Thyroid gland (tissue), 4 donors: Measurements from ENCODE around the gene DMRTC1. TPM values are rescaled to one million over a fixed set of nuclear protein-coding genes. Genes with fewer than 3 reads are reported as not detected.
"Not testable (repeated sequence)": the region's sequence is repeated elsewhere in the genome, so short reads cannot be mapped to it uniquely, and the experiment has no call there.

Experiments
- DNase-seq, 2 donors: peaks; one replicate each; pipeline ENCODE4 v3.0.0-alpha.2; 2019
- H3K27ac ChIP-seq, 3 donors: fragments of 200-600 bp; sonication (generic); 1 replicate in 2 of 3; 2 replicates in 1 of 3; pipeline ENCODE4 v1.5.1; 2016 to 2019; ENCODE audit warnings: mild to moderate bottlenecking in 1 of 3, moderate library complexity in 1 of 3
- H3K27me3 ChIP-seq: fragments of 200-600 bp; sonication (generic); one replicate; pipeline ENCODE4 v1.5.1; 2019
- H3K36me3 ChIP-seq, 2 donors: fragments of 200-600 bp; sonication (generic); one replicate each; pipeline ENCODE4 v1.5.1; 2016 to 2019
- H3K4me1 ChIP-seq, 2 donors: fragments of 200-600 bp; sonication (generic); one replicate each; pipeline ENCODE4 v1.5.1; 2017 to 2019
- H3K4me3 ChIP-seq, 3 donors: fragments of 200-600 bp; sonication (generic); replicated peaks in 1 of 3; 1 replicate in 2 of 3; 2 replicates in 1 of 3; pipeline ENCODE4 v1.5.1; 2016; ENCODE audit warnings: mild to moderate bottlenecking in 1 of 3
- H3K9me3 ChIP-seq: fragments of 200-600 bp; sonication (generic); one replicate; pipeline ENCODE4 v1.5.1; 2017
- WGBS, 2 donors: methylation state at CpG; one replicate each; pipeline ENCODE4 v1.1.5; 2017; 5-methylcytosine and 5-hydroxymethylcytosine counted together
- intact Hi-C: fragments of 100-400 bp; cut with DNase I; formaldehyde crosslinking; loops from one replicate; pipeline ENCODE4 v1.15.1; 2023
- total RNA-seq, 4 donors: library from RNA; depleted of rRNA; stranded (reverse); fragments of >200 nt; gene quantifications; one replicate each; pipeline ENCODE4 v1.2.3, GENCODE V29; 2016

DMRTC1 gene
- total RNA-seq, 4 donors from 2014 or later: 0.27 to 0.45 TPM; not detected in 2

GRCh38 chrX:72912315-72912714 lies 31.3 kb downstream of the DMRTC1 start, which contains the start of gene FAM236C:
Gene FAM236C, plus strand, starts transcription at chrX:72912615. Its CDS starts 100 bp downstream, at chrX:72912715.
- H3K27ac ChIP-seq, H3K4me1 ChIP-seq, H3K36me3 ChIP-seq, DNase-seq, H3K27me3 ChIP-seq, H3K9me3 ChIP-seq, H3K4me3 ChIP-seq, intact Hi-C loops: not testable (repeated sequence)
- WGBS, 2 donors: no CpG with 5 or more reads among the region's 13 CpGs

DNA sequence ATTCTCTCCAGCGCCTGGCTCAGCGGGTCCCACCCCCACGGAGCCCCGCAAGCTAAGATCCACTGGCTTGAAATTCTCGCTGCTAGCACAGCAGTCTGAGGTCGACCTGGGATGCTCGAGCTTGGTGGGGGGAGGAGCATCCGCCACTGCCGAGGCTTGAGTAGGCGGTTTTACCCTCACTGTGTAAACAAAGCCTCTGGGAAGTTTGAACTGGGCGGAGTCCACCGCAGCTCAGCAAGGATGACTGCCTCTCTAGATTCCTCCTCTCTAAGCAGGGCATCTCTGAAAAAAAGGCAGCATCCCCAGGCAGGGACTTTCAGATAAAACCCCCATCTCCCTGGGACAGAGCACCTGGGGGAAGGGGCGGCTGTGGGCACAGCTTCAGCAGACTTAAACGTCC lies 53.9 kb downstream of the DMRTC1 start:
- H3K27ac ChIP-seq, intact Hi-C loops, H3K9me3 ChIP-seq, H3K4me1 ChIP-seq, H3K4me3 ChIP-seq, DNase-seq, H3K27me3 ChIP-seq, H3K36me3 ChIP-seq: not testable (repeated sequence)
- no CpG with 5 or more reads among the region's 14 CpGs for WGBS, 2 donors

DNA sequence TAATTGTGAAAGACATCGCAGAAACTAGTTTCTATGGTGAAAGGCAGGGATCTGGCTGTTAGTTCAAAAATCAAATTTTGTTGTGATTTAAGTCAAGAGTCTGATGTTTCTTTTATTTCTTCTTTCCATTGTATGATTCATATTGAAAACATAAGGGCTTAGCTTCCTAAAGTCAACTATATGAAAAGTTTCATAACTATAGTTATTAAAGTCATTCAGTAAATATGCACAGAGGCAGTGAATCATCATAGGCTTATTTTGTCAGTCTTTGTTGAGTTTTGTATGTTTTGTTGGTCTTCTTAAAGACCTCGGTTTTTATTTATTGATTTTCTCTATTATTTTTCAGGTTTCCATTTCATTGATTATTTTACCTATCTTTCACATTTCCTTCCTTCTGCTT lies 60.7 kb downstream of the DMRTC1 start:
- intact Hi-C loops, H3K4me1 ChIP-seq, H3K27me3 ChIP-seq, DNase-seq, H3K9me3 ChIP-seq, H3K27ac ChIP-seq, H3K36me3 ChIP-seq, H3K4me3 ChIP-seq: not testable (repeated sequence)
- no CpG with 5 or more reads among the region's 2 CpGs for WGBS, 2 donors

DNA sequence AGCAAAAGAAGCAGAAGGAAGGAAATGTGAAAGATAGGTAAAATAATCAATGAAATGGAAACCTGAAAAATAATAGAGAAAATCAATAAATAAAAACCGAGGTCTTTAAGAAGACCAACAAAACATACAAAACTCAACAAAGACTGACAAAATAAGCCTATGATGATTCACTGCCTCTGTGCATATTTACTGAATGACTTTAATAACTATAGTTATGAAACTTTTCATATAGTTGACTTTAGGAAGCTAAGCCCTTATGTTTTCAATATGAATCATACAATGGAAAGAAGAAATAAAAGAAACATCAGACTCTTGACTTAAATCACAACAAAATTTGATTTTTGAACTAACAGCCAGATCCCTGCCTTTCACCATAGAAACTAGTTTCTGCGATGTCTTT lies 106.1 kb downstream of the DMRTC1 start:
- H3K4me3 ChIP-seq, H3K9me3 ChIP-seq, H3K27me3 ChIP-seq, DNase-seq, H3K4me1 ChIP-seq, H3K36me3 ChIP-seq, H3K27ac ChIP-seq, intact Hi-C loops: not testable (repeated sequence)
- no CpG with 5 or more reads among the region's 2 CpGs for WGBS, 2 donors

DNA sequence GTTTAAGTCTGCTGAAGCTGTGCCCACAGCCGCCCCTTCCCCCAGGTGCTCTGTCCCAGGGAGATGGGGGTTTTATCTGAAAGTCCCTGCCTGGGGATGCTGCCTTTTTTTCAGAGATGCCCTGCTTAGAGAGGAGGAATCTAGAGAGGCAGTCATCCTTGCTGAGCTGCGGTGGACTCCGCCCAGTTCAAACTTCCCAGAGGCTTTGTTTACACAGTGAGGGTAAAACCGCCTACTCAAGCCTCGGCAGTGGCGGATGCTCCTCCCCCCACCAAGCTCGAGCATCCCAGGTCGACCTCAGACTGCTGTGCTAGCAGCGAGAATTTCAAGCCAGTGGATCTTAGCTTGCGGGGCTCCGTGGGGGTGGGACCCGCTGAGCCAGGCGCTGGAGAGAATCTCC lies 112.9 kb downstream of the DMRTC1 start:
- intact Hi-C loops, H3K4me1 ChIP-seq, H3K9me3 ChIP-seq, H3K36me3 ChIP-seq, H3K4me3 ChIP-seq, H3K27me3 ChIP-seq, H3K27ac ChIP-seq, DNase-seq: not testable (repeated sequence)
- WGBS, 2 donors: no CpG with 5 or more reads among the region's 13 CpGs

Other genes starting within 250 kb of the DMRTC1 start
- gene PHKA1, start 229.5 kb downstream of the DMRTC1 start, total RNA-seq: 10 to 100 TPM; 12.4 to 16.1 (median 14.4) TPM
- 1 to 10 TPM in 3 of 4 donors, not detected in 1; 1.7 to 2.8 (median 2.1) TPM for gene DMRTC1B, start 166.9 kb downstream of the DMRTC1 start, total RNA-seq
- gene FAM236B, start 161.2 kb downstream of the DMRTC1 start, total RNA-seq: not detected
- not detected for gene FAM236D, start 135.6 kb downstream of the DMRTC1 start, total RNA-seq
- not detected for gene FAM236C, start 31.2 kb downstream of the DMRTC1 start, total RNA-seq
- gene FAM236A, start 5.6 kb downstream of the DMRTC1 start, total RNA-seq: 10 to 100 TPM in 1 of 4 donors, 1 to 10 TPM in 1, not detected in 2; 2.6 to 11.7 TPM
- not detected for gene PABPC1L2B, start 59.1 kb upstream of the DMRTC1 start, total RNA-seq
- not detected for gene PABPC1L2A, start 135.7 kb upstream of the DMRTC1 start, total RNA-seq